Uterus (tissue), 4 donors: ENCODE data around the gene TRAF1. TPM values are rescaled to one million over a fixed set of nuclear protein-coding genes. Genes with fewer than 3 reads are reported as not detected.

Experiments used
- DNase-seq, 2 donors: peaks; one replicate each; pipeline ENCODE4 v3.0.0-alpha.2; 2019 to 2020
- H3K27ac ChIP-seq, 2 donors: fragments of 200-600 bp; sonication (generic); 1 replicate in 1 of 2; 2 replicates in 1 of 2; pipeline ENCODE4 v1.5.1; 2016 to 2018
- H3K27me3 ChIP-seq, 2 donors: fragments of 200-600 bp; sonication (generic); one replicate each; pipeline ENCODE4 v1.5.1; 2018 to 2019; ENCODE audit warnings: control low read depth in 1 of 2
- H3K36me3 ChIP-seq, 2 donors: fragments of 200-600 bp; sonication (generic); one replicate each; pipeline ENCODE4 v1.5.1; 2019; ENCODE audit warnings: control low read depth in 1 of 2
- H3K4me1 ChIP-seq, 2 donors: fragments of 200-600 bp; sonication (generic); one replicate each; pipeline ENCODE4 v1.5.1; 2018 to 2019; ENCODE audit warnings: control low read depth in 1 of 2
- H3K4me3 ChIP-seq, 2 donors: fragments of 200-600 bp; sonication (generic); 1 replicate in 1 of 2; 2 replicates in 1 of 2; pipeline ENCODE4 v1.5.1; 2018 to 2019; ENCODE audit warnings: mild to moderate bottlenecking in 1 of 2
- H3K9me3 ChIP-seq, 2 donors: fragments of 200-600 bp; sonication (generic); one replicate each; pipeline ENCODE4 v1.5.1; 2019; ENCODE audit warnings: control low read depth in 1 of 2
- CTCF ChIP-seq, 4 experiments: fragments of 200-600 bp in 2 of 4; fragments of 450-650 bp in 2 of 4; sonication (generic) in 2 of 4; IDR thresholded peaks; one replicate each; pipeline ENCODE4 v1.5.1; 2016 to 2019; ENCODE audit warnings: antibody characterized with exemption in 4 of 4, mild to moderate bottlenecking in 2 of 4, moderate library complexity in 1 of 4
- POLR2A ChIP-seq, 2 donors: fragments of 450-650 bp; IDR thresholded peaks; one replicate each; pipeline ENCODE4 v1.6.1; 2016; ENCODE audit warnings: antibody characterized with exemption in 2 of 2, mild to moderate bottlenecking in 1 of 2, moderate library complexity in 1 of 2
- intact Hi-C: fragments of 100-400 bp; cut with DNase I; formaldehyde crosslinking; loops from one replicate; pipeline ENCODE4 v1.15.1; 2023; ENCODE audit warnings: low total_unique reads
- total RNA-seq, 4 donors: library from RNA; depleted of rRNA in 3 of 4; stranded (reverse); fragments of >200 nt in 3 of 4; gene quantifications; one replicate each; pipeline versions ENCODE4 v1.1.0 to v1.2.4, GENCODE V29; 2014 to 2023
- donor health status: DM: yes; HTN: yes; CAD: no.

Gene TRAF1
- total RNA-seq, 4 donors from 2014 or later, result 0.51 to 8.7 (median 2.6) TPM

GRCh38 chr9:120877276-120878034 is 49.1 kb downstream of the TRAF1 start:
- Histone ChIP-seq H3K27me3 (no peaks in the 10 kb centered on the region), H3K4me1 (no peaks in the 10 kb centered on the region), H3K27ac (peak overlapping the region; percentile 89 to 100), H3K9me3 (no peaks in the 10 kb centered on the region), H3K36me3 (no peaks in the 10 kb centered on the region), H3K4me3 (peak overlapping the region; percentile 72 to 98)
- intact Hi-C loops, result loop anchor here (5.0 kb wide), 1 partner anchor 60 kb away; no protein-coding TSS in a partner anchor
- DNase-seq, result peak; percentile 66 to 78
- TF ChIP-seq CTCF (IDR thresholded peaks at IDR 0.05), result peak in 3 of 4 experiments; percentile 10 to 34 (median 30)
- TF ChIP-seq POLR2A (IDR thresholded peaks at IDR 0.05), result peak in 1 of 2 donors; percentile 25

- TF ChIP-seq POLR2A (IDR thresholded peaks at IDR 0.05) (no peak), CTCF (IDR thresholded peaks at IDR 0.05) (no peak)
- intact Hi-C loops, result loop anchor here (5.0 kb wide), 1 partner anchor 60 kb away; no protein-coding TSS in a partner anchor
- Histone ChIP-seq H3K4me1 (no peaks in the 10 kb centered on the region), H3K27ac (peak within 1 kb of the TSS; percentile 89 to 100), H3K9me3 (no peaks in the 10 kb centered on the region), H3K27me3 (no peaks in the 10 kb centered on the region), H3K4me3 (peak within 1 kb of the TSS; percentile 72 to 98), H3K36me3 (no peaks in the 10 kb centered on the region)
- peak in 1 of 2 donors; percentile 59 for DNase-seq
Observed at GRCh38 chr9:120876842-120877240, 49.8 kb downstream of the TRAF1 start, which contains the start of gene PHF19. PHF19 (minus strand) TSS chr9:120877188; CDS start chr9:120874741, 2,447 bp downstream.

GRCh38 chr9:120875954-120876841 is 50.4 kb downstream of the TRAF1 start:
- no peaks in the 10 kb centered on the region for H3K36me3 ChIP-seq
- intact Hi-C loops, result loop anchor here (5.0 kb wide), 1 partner anchor 61 kb away; no protein-coding TSS in a partner anchor

GRCh38 chr9:120875643-120875953 is 51.0 kb downstream of the TRAF1 start:
- DNase-seq, result no peak
- H3K4me3 ChIP-seq, result peak overlapping the region in 1 of 2 donors; percentile 98
- TF ChIP-seq CTCF (IDR thresholded peaks at IDR 0.05) (no peak), POLR2A (IDR thresholded peaks at IDR 0.05) (no peak)

More at GRCh38 chr9:120875954-120876841, 50.4 kb downstream of the TRAF1 start:
- H3K4me1 ChIP-seq, result no peaks in the 10 kb centered on the region
- peak overlapping the region; percentile 89 to 100 for H3K27ac ChIP-seq
- H3K4me3 ChIP-seq, result peak overlapping the region; percentile 72 to 98
- TF ChIP-seq CTCF (IDR thresholded peaks at IDR 0.05) (peak in 2 of 4 experiments; percentile 2 to 11), POLR2A (IDR thresholded peaks at IDR 0.05) (peak; percentile 17 to 32)
- H3K9me3 ChIP-seq, result no peaks in the 10 kb centered on the region
- H3K27me3 ChIP-seq, result no peaks in the 10 kb centered on the region
- peak; percentile 88 to 89 for DNase-seq

More at GRCh38 chr9:120875643-120875953, 51.0 kb downstream of the TRAF1 start:
- intact Hi-C loops, result loop anchor here (5.0 kb wide), 1 partner anchor 62 kb away; no protein-coding TSS in a partner anchor
- Histone ChIP-seq H3K27me3 (no peaks in the 10 kb centered on the region), H3K27ac (peak overlapping the region; percentile 89 to 100), H3K36me3 (no peaks in the 10 kb centered on the region), H3K4me1 (no peaks in the 10 kb centered on the region), H3K9me3 (no peaks in the 10 kb centered on the region)
